Upper lobe of right lung (tissue), 1 donor: ENCODE measurements around the gene NXF1. TPM values are rescaled to one million over a fixed set of nuclear protein-coding genes. Genes with fewer than 3 reads are reported as not detected.
"Not testable (repeated sequence)": the region's sequence is repeated elsewhere in the genome, so short reads cannot be mapped to it uniquely, and the experiment has no call there.

Source experiments
- ATAC-seq: fragments of 200-7000 bp; cut with Tn5 transposase; one replicate; pipeline ENCODE4 v1.9.1; 2020; ENCODE audit warnings: mild to moderate bottlenecking, moderate library complexity
- DNase-seq: peaks from one replicate; pipeline ENCODE4 v3.0.0-alpha.2; 2020
- H3K27ac ChIP-seq: fragments of 200-600 bp; one replicate; pipeline ENCODE4 v1.8.0; 2022
- H3K27me3 ChIP-seq: fragments of 200-600 bp; one replicate; pipeline ENCODE4 v1.8.0; 2022; ENCODE audit warnings: mild to moderate bottlenecking
- H3K36me3 ChIP-seq: fragments of 200-600 bp; one replicate; pipeline ENCODE4 v1.8.0; 2022
- H3K4me1 ChIP-seq: fragments of 200-600 bp; one replicate; pipeline ENCODE4 v1.8.0; 2022
- H3K4me3 ChIP-seq: fragments of 200-600 bp; one replicate; pipeline ENCODE4 v1.8.0; 2022; ENCODE audit warnings: mild to moderate bottlenecking
- H3K9me3 ChIP-seq: fragments of 200-600 bp; one replicate; pipeline ENCODE4 v1.8.0; 2022
- intact Hi-C: fragments of 100-400 bp; cut with DNase I; formaldehyde crosslinking; loops from one replicate; pipeline ENCODE4 v1.11.0; 2022
- total RNA-seq: library from RNA; stranded (reverse); fragmentation: NEBNext Ultra II Directional; extraction: Animal tissue kit (Norgen Biotek cat#: 25700); gene quantifications from one replicate; pipeline ENCODE4 v1.2.1, GENCODE V29; 2021
- TF ChIP-seq, protein P1 (sequence below): fragments of 200-600 bp; IDR thresholded peaks from one replicate; pipeline ENCODE4 v1.8.0; 2022; ENCODE audit warnings: antibody characterized with exemption
- donor health status: DM: no; HTN: yes; CAD: no; lungs with severe emphysema.

The NXF1 gene
- total RNA-seq, 1 donor from 2014 or later, result 96.2 TPM

DNA sequence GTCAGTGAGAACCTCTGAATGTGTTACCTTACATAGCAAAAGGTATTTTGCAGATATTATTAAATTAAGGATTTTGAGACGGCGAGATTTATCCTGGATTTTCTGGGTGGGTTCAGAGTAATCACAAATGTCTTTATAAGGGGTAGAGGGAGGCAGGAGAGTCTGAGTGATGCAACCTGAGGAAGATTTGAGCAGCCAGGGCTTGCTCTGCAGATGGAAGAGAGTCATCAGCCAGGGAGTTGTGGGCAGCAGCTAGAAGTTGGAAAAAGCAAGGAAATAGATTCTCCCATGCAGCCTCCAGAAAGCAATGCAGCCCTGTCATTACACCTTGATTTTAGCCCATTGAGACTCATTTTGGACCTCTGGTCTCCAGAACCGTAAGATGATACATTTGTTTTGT lies 38.2 kb upstream of the NXF1 start:
- Histone ChIP-seq H3K4me3 (no peak overlapping the region), H3K9me3 (no peaks in the 10 kb centered on the region), H3K27me3 (no peaks in the 10 kb centered on the region), H3K36me3 (no peaks in the 10 kb centered on the region), H3K4me1 (peaks cover 13% of the 10 kb centered on the region), H3K27ac (no peak overlapping the region)
- TF ChIP-seq, protein P1, sequence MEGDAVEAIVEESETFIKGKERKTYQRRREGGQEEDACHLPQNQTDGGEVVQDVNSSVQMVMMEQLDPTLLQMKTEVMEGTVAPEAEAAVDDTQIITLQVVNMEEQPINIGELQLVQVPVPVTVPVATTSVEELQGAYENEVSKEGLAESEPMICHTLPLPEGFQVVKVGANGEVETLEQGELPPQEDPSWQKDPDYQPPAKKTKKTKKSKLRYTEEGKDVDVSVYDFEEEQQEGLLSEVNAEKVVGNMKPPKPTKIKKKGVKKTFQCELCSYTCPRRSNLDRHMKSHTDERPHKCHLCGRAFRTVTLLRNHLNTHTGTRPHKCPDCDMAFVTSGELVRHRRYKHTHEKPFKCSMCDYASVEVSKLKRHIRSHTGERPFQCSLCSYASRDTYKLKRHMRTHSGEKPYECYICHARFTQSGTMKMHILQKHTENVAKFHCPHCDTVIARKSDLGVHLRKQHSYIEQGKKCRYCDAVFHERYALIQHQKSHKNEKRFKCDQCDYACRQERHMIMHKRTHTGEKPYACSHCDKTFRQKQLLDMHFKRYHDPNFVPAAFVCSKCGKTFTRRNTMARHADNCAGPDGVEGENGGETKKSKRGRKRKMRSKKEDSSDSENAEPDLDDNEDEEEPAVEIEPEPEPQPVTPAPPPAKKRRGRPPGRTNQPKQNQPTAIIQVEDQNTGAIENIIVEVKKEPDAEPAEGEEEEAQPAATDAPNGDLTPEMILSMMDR, result no peak
- intact Hi-C loops, result no loop called here
- DNase-seq, result no peak
- ATAC-seq, result no peak

GRCh38 chr11:62842891-62843290 lies 37.7 kb upstream of the NXF1 start:
- H3K4me3 ChIP-seq, H3K27me3 ChIP-seq, H3K36me3 ChIP-seq, H3K9me3 ChIP-seq, DNase-seq, intact Hi-C loops, ATAC-seq: not testable (repeated sequence)
- Histone ChIP-seq H3K27ac (peak overlapping the region; percentile 98), H3K4me1 (peaks cover 17% of the 10 kb centered on the region)

DNA sequence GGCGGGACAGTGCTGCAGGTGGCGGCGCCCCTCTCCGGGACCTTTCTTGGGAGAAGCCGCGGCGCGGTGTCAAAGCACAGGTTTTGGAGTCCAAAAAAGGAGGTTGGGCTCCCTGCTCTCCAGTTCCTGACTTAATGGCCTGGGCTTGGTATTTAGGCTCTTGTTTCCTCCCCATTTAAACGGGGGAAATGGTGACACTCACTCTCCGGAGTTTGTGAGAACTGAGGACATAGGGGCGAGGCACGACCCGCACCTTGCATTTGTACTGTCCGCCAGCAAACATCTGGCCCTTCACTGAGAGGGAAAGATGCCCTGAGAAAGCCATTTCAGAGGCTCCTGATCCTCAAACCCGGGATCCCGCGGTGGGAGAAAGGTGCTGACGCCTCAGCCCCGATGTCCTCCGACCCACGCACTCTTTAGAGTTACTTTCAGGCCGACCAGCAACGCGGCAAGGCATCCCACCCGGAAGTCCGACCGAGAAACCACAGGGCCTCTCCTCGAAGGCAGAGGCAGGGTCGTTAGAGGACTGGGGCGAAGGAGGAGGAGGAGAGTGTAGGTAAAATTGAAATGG lies 37.0 kb upstream of the NXF1 start:
- peak overlapping the region; percentile 98 for H3K27ac ChIP-seq
- intact Hi-C loops, result no loop called here
- H3K9me3 ChIP-seq, result no peaks in the 10 kb centered on the region
- peak overlapping the region; percentile 86 for H3K4me3 ChIP-seq
- H3K36me3 ChIP-seq, result no peaks in the 10 kb centered on the region
- no peaks in the 10 kb centered on the region for H3K27me3 ChIP-seq
- ATAC-seq, result no peak
- H3K4me1 ChIP-seq, result peaks cover 20% of the 10 kb centered on the region
- peak; percentile 73 for DNase-seq
- TF ChIP-seq, protein P1, result no peak

DNA sequence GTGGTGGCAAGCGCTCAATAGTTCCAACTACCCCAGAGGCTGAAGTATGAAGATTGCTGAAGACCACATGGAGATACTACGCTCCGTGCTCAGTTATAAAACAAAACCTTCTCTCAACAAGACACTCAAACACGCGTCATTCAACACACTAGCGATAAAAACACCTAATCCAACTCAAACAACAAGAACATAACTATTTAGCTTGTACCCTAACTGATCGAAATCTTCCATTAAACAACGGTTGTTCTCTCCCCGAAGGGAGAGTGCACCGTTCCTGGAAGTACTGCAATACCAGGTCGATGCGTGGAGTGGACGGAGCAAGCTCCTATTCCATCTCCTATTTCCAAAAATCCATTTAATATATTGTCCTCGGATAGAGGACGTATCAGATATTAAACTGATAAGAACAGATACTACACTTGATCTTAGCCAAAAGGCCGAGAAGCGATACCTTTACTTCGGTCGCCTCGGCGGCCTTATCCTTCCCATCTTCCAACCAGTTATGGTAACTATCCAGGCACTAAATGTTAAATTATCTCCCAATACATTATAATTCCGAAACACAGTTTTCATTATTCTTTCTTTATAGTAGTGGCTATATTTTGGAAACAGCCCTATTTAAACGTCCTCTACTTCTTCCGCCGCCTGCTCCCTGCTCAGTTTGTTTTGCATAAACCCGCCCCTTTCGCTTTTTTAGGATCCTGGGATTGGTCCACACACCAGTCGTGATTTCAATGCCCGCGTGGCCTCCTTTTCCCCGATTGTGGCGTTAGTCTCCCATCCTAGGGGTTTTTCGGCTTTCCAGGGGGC lies 36.3 kb upstream of the NXF1 start:
- TF ChIP-seq, protein P1, result no peak
- peak; percentile 77 for ATAC-seq
- no peaks in the 10 kb centered on the region for H3K9me3 ChIP-seq
- intact Hi-C loops, result no loop called here
- peaks cover 4% of the 10 kb centered on the region for H3K36me3 ChIP-seq
- H3K4me1 ChIP-seq, result peaks cover 20% of the 10 kb centered on the region
- peak; percentile 88 for DNase-seq
- H3K27me3 ChIP-seq, result no peaks in the 10 kb centered on the region
- H3K27ac ChIP-seq, result peak overlapping the region; percentile 98
- peak overlapping the region; percentile 86 for H3K4me3 ChIP-seq

DNA sequence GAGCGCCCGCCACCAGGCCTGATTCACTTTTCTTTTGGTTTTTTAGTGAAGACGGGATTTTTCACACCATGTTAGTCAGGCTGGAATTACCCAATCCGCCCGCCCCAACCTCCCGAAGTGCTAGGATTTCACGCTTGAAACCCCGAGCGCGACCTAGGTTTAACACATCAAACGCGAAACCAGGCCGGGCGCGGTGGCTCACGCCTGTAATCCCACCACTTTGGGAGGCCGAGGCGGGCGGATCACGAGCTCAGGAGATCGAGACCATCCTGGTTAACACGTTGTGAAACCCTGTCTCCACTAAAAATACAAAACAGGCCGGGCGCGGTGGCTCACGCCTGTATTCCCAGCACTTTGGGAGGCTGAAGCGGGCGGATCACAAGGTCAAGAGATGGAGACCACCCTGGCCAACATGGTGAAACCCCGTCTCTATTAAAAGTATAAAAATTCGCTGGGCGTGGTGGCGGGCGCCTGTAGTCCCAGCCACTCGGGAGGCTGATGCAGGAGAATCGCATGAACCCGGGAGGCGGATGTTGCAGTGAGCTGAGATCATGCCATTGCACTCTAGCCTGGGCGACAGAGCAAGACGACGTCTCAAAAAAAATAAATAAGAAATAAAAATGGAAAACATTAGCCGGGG lies 35.6 kb upstream of the NXF1 start:
- ATAC-seq, result peak; percentile 5
- intact Hi-C loops, H3K27me3 ChIP-seq, H3K9me3 ChIP-seq: not testable (repeated sequence)
- H3K4me1 ChIP-seq, result peaks cover 20% of the 10 kb centered on the region
- peak overlapping the region; percentile 86 for H3K4me3 ChIP-seq
- peaks cover 11% of the 10 kb centered on the region for H3K36me3 ChIP-seq
- peak; percentile 85 for DNase-seq
- H3K27ac ChIP-seq, result peak overlapping the region; percentile 98

DNA sequence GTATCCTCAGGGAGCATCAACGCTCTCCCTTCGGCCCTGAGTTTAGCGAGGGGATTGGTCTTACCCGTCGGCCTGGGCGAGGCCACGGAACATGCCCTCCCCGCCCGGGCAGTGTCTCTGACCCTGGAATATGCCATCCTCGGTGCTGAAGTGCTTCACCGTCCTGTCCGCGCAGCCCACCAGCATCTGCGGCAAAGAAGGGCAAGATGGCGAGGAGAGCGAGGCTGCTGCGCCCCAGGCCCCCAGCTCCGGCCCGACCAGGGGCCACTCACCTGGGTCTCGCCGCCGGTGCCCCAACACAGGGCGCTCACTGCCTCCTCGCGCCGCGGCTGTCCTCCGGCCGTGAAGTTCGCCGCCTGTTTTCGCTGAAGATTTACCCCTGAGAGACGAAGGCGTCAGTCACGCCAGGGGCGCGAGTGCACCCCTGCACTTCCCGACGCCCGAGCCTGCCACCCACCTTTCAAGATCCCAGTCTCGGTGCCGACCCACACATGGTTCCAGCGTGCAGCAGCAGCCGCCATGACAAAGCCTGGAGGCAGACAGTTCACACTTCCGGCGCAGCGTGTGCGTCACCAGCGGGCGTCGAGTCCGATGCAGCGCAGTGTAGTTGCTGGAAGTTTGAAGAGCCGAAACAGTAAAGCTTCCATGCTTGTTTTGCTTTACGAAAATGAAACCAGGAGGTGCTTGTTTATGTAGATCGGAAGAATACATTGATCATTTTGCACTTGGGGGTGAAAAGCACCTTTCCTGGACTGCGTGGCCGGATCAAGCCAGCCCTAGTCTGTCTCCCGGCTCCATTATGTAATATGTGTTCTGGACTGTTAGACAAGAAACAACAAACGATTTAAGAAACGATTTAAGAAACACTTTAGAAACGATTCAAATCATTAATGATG lies 34.1 kb upstream of the NXF1 start, which contains the start of gene WDR74:
TSS of gene WDR74 (minus strand) at position 541 of the 896 bp plus-strand sequence. CDS start at position 521, 20 bp downstream.
- Histone ChIP-seq H3K4me3 (peak within 1 kb of the TSS; percentile 86), H3K27me3 (no peaks in the 10 kb centered on the region), H3K36me3 (peaks cover 25% of the 10 kb centered on the region), H3K9me3 (no peaks in the 10 kb centered on the region), H3K4me1 (peaks cover 20% of the 10 kb centered on the region), H3K27ac (peak within 1 kb of the TSS; percentile 98)
- ATAC-seq (peak; percentile 86), DNase-seq (peak; percentile 97)
- TF ChIP-seq, protein P1, result no peak
- intact Hi-C loops, result no loop called here
